ENCODE data around the gene ITGA3. TPM values are rescaled to one million over a fixed set of nuclear protein-coding genes. Genes with fewer than 3 reads are reported as not detected.

Gene ITGA3
- polyA plus RNA-seq, 4 donors, result 53.5 to 96.4 (median 72.0) TPM

DNA sequence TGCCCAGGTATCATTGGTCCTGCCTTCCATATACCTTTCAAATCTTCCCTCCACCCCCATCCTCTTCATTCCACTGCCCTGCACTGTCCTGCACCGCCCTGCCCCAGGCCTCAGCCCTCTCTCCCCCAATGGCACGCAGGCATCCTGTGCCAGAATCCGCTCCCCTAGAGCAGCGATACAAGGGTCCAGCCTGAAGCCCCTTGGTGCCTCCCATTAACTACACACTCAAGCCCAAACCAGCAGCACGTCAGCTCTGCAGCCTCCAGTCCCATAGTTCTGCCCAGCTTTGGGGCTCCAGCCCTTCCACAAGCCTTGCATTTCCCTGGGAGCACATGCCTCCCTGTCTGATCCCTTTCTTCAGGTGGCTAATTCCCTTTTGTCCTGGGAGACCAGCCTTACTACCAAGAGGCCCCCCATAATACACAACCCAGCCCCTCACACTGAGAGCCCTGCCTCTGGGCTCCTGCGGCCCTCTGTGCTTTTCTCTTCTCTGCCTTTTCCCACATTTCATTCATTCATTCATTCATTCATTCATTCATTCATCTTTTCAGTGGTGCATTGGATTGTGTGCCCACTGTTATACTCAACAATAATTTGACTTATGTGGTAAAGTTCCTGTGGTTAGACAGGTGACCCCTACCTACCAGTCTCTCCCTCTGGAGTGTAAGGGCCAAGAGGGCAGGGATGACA, 34.1 kb upstream of the ITGA3 start:
- FAIRE-seq (no peak), DNase-seq (no peak)
- Histone ChIP-seq H3K4me1 (ENCODE audit: control insufficient read depth in 3 of 3, insufficient read depth in 2 of 3, low read depth in 1 of 3, low read length in 2 of 3) (peaks cover 0 to 6% (median 0%) of the 10 kb centered on the region in 3 donors), H3K4me3 (ENCODE audit: low read depth in 1 of 3, low read length in 3 of 3) (no peak overlapping the region), H3K27ac (ENCODE audit: low read depth in 1 of 3, low read length in 2 of 3) (no peak overlapping the region), H3K9me3 (ENCODE audit: control insufficient read depth in 2 of 2, insufficient read depth in 1 of 2, low read depth in 1 of 2, low read length in 1 of 2) (no peaks in the 10 kb centered on the region), H3K36me3 (ENCODE audit: control insufficient read depth in 3 of 3, insufficient read depth in 2 of 3, low read depth in 1 of 3, low read length in 3 of 3) (no peaks in the 10 kb centered on the region), H3K27me3 (ENCODE audit: control insufficient read depth in 3 of 3, insufficient read depth in 3 of 3, low read length in 3 of 3) (no peaks in the 10 kb centered on the region)
- WGBS, 3 donors, result 91 to 96% (median 92%) methylated on average over 6 of the region's 6 CpGs

DNA sequence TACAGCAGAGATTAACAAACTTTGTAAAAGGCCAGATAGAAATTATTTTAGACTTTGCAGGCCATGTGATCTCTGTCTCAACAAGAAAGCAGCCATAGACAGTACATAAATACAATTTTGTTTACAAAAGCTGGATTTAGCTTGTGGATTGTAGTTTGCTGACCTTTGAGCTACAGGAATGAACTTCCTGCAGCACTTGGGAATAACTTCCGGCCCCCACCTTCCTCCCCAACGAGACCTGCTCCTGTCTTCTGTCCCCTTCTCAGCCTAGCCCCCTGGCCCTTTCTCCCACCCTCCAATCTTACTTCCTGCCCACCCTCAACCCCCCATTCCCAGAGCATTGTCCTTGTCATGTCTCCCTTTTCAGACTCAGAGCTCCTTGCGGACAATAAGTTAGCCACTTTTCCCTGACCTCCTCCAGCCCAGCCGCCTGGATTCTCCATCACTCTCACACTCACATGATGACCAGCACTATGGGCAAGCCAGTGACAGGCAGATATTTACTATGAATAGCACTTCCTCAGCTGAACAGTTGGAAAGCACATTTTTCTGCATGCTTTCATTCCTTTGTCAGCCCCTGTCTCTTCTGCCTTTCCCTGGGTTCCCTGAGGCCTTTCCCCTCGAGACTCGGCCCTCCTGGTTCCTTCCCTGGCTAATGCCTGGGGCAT, 33.3 kb upstream of the ITGA3 start:
- DNase-seq, result no peak
- no peak for FAIRE-seq
- no peaks in the 10 kb centered on the region for H3K9me3 ChIP-seq (ENCODE audit: control insufficient read depth in 2 of 2, insufficient read depth in 1 of 2, low read depth in 1 of 2, low read length in 1 of 2)
- no peak overlapping the region for H3K4me3 ChIP-seq (ENCODE audit: low read depth in 1 of 3, low read length in 3 of 3)
- H3K36me3 ChIP-seq (ENCODE audit: control insufficient read depth in 3 of 3, insufficient read depth in 2 of 3, low read depth in 1 of 3, low read length in 3 of 3), result no peaks in the 10 kb centered on the region
- WGBS, 3 donors, result 51 to 60% (median 54%) methylated on average over 6 of the region's 6 CpGs
- H3K27ac ChIP-seq (ENCODE audit: low read depth in 1 of 3, low read length in 2 of 3), result no peak overlapping the region
- peaks cover 0 to 11% (median 0%) of the 10 kb centered on the region in 3 donors for H3K4me1 ChIP-seq (ENCODE audit: control insufficient read depth in 3 of 3, insufficient read depth in 2 of 3, low read depth in 1 of 3, low read length in 2 of 3)
- peaks cover 0 to 4% (median 0%) of the 10 kb centered on the region in 3 donors for H3K27me3 ChIP-seq (ENCODE audit: control insufficient read depth in 3 of 3, insufficient read depth in 3 of 3, low read length in 3 of 3)

DNA sequence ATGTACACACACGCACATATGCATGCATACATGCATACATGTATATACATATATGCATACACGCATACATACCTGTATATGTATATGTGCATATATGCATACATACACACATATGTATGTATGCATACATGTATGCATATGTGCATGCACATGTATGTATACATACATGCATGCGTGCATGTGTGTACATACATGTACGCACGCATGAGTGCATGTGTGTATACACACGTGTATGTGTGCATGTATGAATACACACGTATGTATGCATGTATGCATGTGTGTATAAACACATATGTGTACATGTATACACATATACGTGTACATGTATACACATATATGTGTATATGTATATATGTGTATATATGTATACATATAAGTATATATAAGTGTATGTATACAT, 32.4 kb upstream of the ITGA3 start:
- H3K36me3 ChIP-seq (ENCODE audit: control insufficient read depth in 3 of 3, insufficient read depth in 2 of 3, low read depth in 1 of 3, low read length in 3 of 3), result no peaks in the 10 kb centered on the region
- H3K4me1 ChIP-seq (ENCODE audit: control insufficient read depth in 3 of 3, insufficient read depth in 2 of 3, low read depth in 1 of 3, low read length in 2 of 3), result peaks cover 0 to 11% (median 0%) of the 10 kb centered on the region in 3 donors
- no peak overlapping the region for H3K27ac ChIP-seq (ENCODE audit: low read depth in 1 of 3, low read length in 2 of 3)
- peaks cover 0 to 12% (median 0%) of the 10 kb centered on the region in 3 donors for H3K27me3 ChIP-seq (ENCODE audit: control insufficient read depth in 3 of 3, insufficient read depth in 3 of 3, low read length in 3 of 3)
- no peak overlapping the region for H3K4me3 ChIP-seq (ENCODE audit: low read depth in 1 of 3, low read length in 3 of 3)
- 68 to 74% (median 68%) methylated on average over 8 of the region's 8 CpGs for WGBS, 3 donors
- no peaks in the 10 kb centered on the region for H3K9me3 ChIP-seq (ENCODE audit: control insufficient read depth in 2 of 2, insufficient read depth in 1 of 2, low read depth in 1 of 2, low read length in 1 of 2)
- FAIRE-seq (no peak), DNase-seq (no peak)

DNA sequence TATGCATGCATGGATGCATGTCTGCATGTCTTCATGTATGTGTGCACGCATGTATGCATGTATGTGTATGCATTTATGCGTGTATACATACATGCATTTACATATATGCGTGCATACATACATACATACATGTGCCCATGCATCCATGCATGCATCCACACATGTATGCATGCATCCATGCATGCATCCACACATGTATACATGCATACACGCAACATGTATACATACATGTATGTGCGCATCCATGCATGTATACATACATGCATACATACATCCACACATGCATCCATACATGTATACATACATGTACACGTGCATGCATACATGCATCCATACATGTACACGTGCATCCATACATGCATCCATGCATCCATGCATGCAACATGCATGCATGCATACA, 31.1 kb upstream of the ITGA3 start:
- Histone ChIP-seq H3K4me1 (ENCODE audit: control insufficient read depth in 3 of 3, insufficient read depth in 2 of 3, low read depth in 1 of 3, low read length in 2 of 3) (peaks cover 0 to 11% (median 0%) of the 10 kb centered on the region in 3 donors), H3K36me3 (ENCODE audit: control insufficient read depth in 3 of 3, insufficient read depth in 2 of 3, low read depth in 1 of 3, low read length in 3 of 3) (no peaks in the 10 kb centered on the region), H3K27ac (ENCODE audit: low read depth in 1 of 3, low read length in 2 of 3) (no peak overlapping the region), H3K27me3 (ENCODE audit: control insufficient read depth in 3 of 3, insufficient read depth in 3 of 3, low read length in 3 of 3) (peaks cover 0 to 16% (median 0%) of the 10 kb centered on the region in 3 donors), H3K9me3 (ENCODE audit: control insufficient read depth in 2 of 2, insufficient read depth in 1 of 2, low read depth in 1 of 2, low read length in 1 of 2) (no peaks in the 10 kb centered on the region), H3K4me3 (ENCODE audit: low read depth in 1 of 3, low read length in 3 of 3) (no peak overlapping the region)
- 46 to 56% (median 55%) methylated on average over 7 of the region's 7 CpGs for WGBS, 3 donors
- DNase-seq, result no peak
- no peak for FAIRE-seq

DNA sequence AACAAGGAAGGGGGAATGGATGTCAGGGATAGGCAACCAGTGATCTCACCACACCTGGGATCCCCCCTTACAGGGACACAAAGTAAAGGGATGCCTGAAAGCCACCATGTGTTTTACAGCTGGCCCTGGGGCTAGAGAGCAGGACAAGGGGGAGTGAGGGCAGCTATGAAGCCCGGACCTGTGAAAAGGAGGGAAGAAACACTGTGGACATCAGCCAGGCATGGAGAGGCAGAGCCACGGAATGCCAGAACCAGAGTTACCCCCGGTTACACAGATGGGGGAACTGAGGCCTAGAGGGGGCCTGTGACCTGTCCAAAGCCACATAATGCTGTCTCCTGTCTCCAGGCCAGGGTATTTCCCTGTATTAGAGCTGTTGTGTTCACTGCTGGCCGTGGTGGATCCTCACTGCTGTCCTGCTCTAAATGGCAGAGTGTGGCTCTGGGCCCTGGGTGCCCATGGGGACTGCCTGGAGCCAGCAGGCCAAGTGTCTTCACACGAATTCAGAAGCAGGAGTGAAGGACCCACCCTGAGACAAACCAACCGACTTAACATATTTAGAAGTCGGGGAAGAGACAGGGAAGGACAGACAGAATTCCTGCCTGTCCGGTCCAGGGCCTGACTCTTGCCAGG, 29.7 kb upstream of the ITGA3 start:
- Histone ChIP-seq H3K4me3 (ENCODE audit: low read depth in 1 of 3, low read length in 3 of 3) (no peak overlapping the region), H3K9me3 (ENCODE audit: control insufficient read depth in 2 of 2, insufficient read depth in 1 of 2, low read depth in 1 of 2, low read length in 1 of 2) (no peaks in the 10 kb centered on the region), H3K4me1 (ENCODE audit: control insufficient read depth in 3 of 3, insufficient read depth in 2 of 3, low read depth in 1 of 3, low read length in 2 of 3) (peaks cover 0 to 11% (median 0%) of the 10 kb centered on the region in 3 donors), H3K36me3 (ENCODE audit: control insufficient read depth in 3 of 3, insufficient read depth in 2 of 3, low read depth in 1 of 3, low read length in 3 of 3) (no peaks in the 10 kb centered on the region), H3K27ac (ENCODE audit: low read depth in 1 of 3, low read length in 2 of 3) (no peak overlapping the region), H3K27me3 (ENCODE audit: control insufficient read depth in 3 of 3, insufficient read depth in 3 of 3, low read length in 3 of 3) (peaks cover 0 to 16% (median 0%) of the 10 kb centered on the region in 3 donors)
- WGBS, 3 donors, result 59 to 69% (median 61%) methylated on average over 8 of the region's 8 CpGs
- DNase-seq, result no peak
- no peak for FAIRE-seq

DNA sequence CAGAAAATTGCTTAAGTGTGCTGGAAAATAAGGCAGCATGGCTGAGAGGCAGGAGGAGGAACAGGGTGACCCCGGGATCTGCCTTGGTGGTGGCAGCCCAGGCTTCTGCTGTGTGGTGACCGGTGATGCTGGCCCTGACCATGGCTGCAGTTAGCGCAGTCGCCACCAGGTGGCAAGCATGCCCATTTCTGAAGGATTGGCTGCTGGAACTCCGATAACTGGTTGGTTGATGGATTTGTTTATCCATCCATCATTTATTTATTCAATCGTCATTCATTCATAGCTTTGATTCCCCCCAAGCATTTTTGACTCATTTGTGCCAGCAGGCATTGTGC, 29.1 kb upstream of the ITGA3 start:
- H3K27ac ChIP-seq (ENCODE audit: low read depth in 1 of 3, low read length in 2 of 3), result no peak overlapping the region
- 0 to 2% (median 1%) methylated on average over 6 of the region's 6 CpGs for WGBS, 3 donors
- H3K36me3 ChIP-seq (ENCODE audit: control insufficient read depth in 3 of 3, insufficient read depth in 2 of 3, low read depth in 1 of 3, low read length in 3 of 3), result no peaks in the 10 kb centered on the region
- H3K4me3 ChIP-seq (ENCODE audit: low read depth in 1 of 3, low read length in 3 of 3), result no peak overlapping the region
- no peaks in the 10 kb centered on the region for H3K9me3 ChIP-seq (ENCODE audit: control insufficient read depth in 2 of 2, insufficient read depth in 1 of 2, low read depth in 1 of 2, low read length in 1 of 2)
- FAIRE-seq, result no peak
- peaks cover 0 to 11% (median 0%) of the 10 kb centered on the region in 3 donors for H3K4me1 ChIP-seq (ENCODE audit: control insufficient read depth in 3 of 3, insufficient read depth in 2 of 3, low read depth in 1 of 3, low read length in 2 of 3)
- peak; percentile 74 to 84 for DNase-seq
- H3K27me3 ChIP-seq (ENCODE audit: control insufficient read depth in 3 of 3, insufficient read depth in 3 of 3, low read length in 3 of 3), result peaks cover 0 to 16% (median 0%) of the 10 kb centered on the region in 3 donors

DNA sequence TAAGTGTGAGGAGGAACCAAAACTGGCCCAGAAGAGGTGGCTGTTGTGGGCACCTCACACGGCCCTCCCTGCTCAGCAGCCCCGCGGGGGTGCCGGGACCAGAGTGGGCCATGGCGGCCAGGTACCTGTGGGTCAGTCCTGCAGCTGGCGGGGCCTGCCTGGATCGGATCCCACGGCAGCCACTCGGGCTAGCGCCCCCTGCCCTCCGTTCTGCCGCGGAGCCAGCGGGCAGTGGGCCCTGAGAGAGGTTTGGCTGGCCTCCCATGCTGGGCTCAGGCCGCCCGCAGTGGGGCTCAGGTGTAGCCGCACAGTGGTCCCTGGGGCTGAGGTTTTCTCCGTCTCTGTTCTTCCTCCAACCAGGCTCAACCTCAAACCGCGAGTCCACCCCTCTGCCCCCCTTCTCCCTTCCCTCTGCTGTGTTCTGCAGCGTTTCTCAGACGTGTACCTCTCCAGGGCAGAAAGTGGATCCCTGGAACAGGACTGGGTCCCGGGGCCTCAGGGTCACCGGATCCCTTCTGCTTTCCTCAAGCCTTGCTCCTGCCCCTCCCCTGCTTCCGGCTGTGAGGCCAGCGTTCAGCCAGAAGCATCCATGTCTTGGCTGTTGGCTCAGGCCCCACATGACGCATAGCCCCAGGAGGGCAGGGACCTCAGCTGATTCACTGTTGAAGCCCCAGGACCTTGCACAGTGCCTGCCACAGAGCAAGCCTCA, 28.6 kb upstream of the ITGA3 start:
- 8 to 13% (median 12%) methylated on average over 23 to 27 of the region's 27 CpGs for WGBS, 3 donors
- peak overlapping the region in 1 of 3 donors; percentile 34 for H3K27ac ChIP-seq (ENCODE audit: low read depth in 1 of 3, low read length in 2 of 3)

More for the DNA sequence above, 28.6 kb upstream of the ITGA3 start:
- Histone ChIP-seq H3K27me3 (ENCODE audit: control insufficient read depth in 3 of 3, insufficient read depth in 3 of 3, low read length in 3 of 3) (peaks cover 0 to 16% (median 0%) of the 10 kb centered on the region in 3 donors), H3K4me3 (ENCODE audit: low read depth in 1 of 3, low read length in 3 of 3) (no peak overlapping the region), H3K36me3 (ENCODE audit: control insufficient read depth in 3 of 3, insufficient read depth in 2 of 3, low read depth in 1 of 3, low read length in 3 of 3) (no peaks in the 10 kb centered on the region), H3K4me1 (ENCODE audit: control insufficient read depth in 3 of 3, insufficient read depth in 2 of 3, low read depth in 1 of 3, low read length in 2 of 3) (peaks cover 0 to 7% (median 0%) of the 10 kb centered on the region in 3 donors), H3K9me3 (ENCODE audit: control insufficient read depth in 2 of 2, insufficient read depth in 1 of 2, low read depth in 1 of 2, low read length in 1 of 2) (no peaks in the 10 kb centered on the region)
- DNase-seq (peak; percentile 11 to 33), FAIRE-seq (no peak)

Measured in small intestine (tissue), 7 donors.